ENCODE data around the gene GADD45B.
"Not testable (repeated sequence)": the region's sequence is repeated elsewhere in the genome, so short reads cannot be mapped to it uniquely, and the experiment has no call there.

GADD45B gene

GRCh38 chr19:2484178-2484937 is 8.4 kb downstream of the GADD45B start:
- DNase-seq (ENCODE audit: extremely low spot score, insufficient read length, low read depth) (no peak), FAIRE-seq (no peak)

- DNase-seq (ENCODE audit: extremely low spot score, insufficient read length, low read depth) (no peak), FAIRE-seq (no peak)
These were observed 9.5 kb downstream of the GADD45B start for GRCh38 chr19:2485428-2485827.

GRCh38 chr19:2487090-2487489 is 11.2 kb downstream of the GADD45B start:
- DNase-seq (ENCODE audit: extremely low spot score, insufficient read length, low read depth) (no peak), FAIRE-seq (no peak)

- no peak for DNase-seq (ENCODE audit: extremely low spot score, insufficient read length, low read depth)
- FAIRE-seq = no peak
These were observed 11.9 kb downstream of the GADD45B start for GRCh38 chr19:2487842-2488241.

GRCh38 chr19:2488405-2488941 is 12.5 kb downstream of the GADD45B start:
- DNase-seq (ENCODE audit: extremely low spot score, insufficient read length, low read depth) = no peak

GRCh38 chr19:2488942-2489731 is 13.2 kb downstream of the GADD45B start:
- FAIRE-seq (no peak), DNase-seq (ENCODE audit: extremely low spot score, insufficient read length, low read depth) (no peak)

More at GRCh38 chr19:2488405-2488941, 12.5 kb downstream of the GADD45B start:
- no peak for FAIRE-seq

GRCh38 chr19:2490659-2491058 is 14.7 kb downstream of the GADD45B start:
- DNase-seq (ENCODE audit: extremely low spot score, insufficient read length, low read depth) (no peak), FAIRE-seq (no peak)

- no peak for DNase-seq (ENCODE audit: extremely low spot score, insufficient read length, low read depth)
- peak; percentile 68 for FAIRE-seq
These were observed 15.3 kb downstream of the GADD45B start for GRCh38 chr19:2491130-2491801.

GRCh38 chr19:2492870-2493269 is 16.9 kb downstream of the GADD45B start:
- DNase-seq (ENCODE audit: extremely low spot score, insufficient read length, low read depth) = no peak
- no peak for FAIRE-seq

- FAIRE-seq; DNase-seq (ENCODE audit: extremely low spot score, insufficient read length, low read depth): not testable (repeated sequence)
These were observed 17.5 kb downstream of the GADD45B start for GRCh38 chr19:2493448-2493847.

GRCh38 chr19:2494084-2494446 is 18.1 kb downstream of the GADD45B start:
- no peak for FAIRE-seq
- DNase-seq (ENCODE audit: extremely low spot score, insufficient read length, low read depth) = no peak

GRCh38 chr19:2494447-2495129 is 18.7 kb downstream of the GADD45B start:
- peak; percentile 65 for FAIRE-seq
- no peak for DNase-seq (ENCODE audit: extremely low spot score, insufficient read length, low read depth)

- DNase-seq (ENCODE audit: extremely low spot score, insufficient read length, low read depth) (no peak), FAIRE-seq (no peak)
These were observed 19.3 kb downstream of the GADD45B start for GRCh38 chr19:2495130-2495641.

GRCh38 chr19:2495651-2496316 is 19.9 kb downstream of the GADD45B start:
- DNase-seq (ENCODE audit: extremely low spot score, insufficient read length, low read depth) (no peak), FAIRE-seq (no peak)

- FAIRE-seq = no peak
- no peak for DNase-seq (ENCODE audit: extremely low spot score, insufficient read length, low read depth)
These were observed 21.3 kb downstream of the GADD45B start for GRCh38 chr19:2497186-2497585.

GRCh38 chr19:2500156-2500555 is 24.2 kb downstream of the GADD45B start:
- FAIRE-seq (no peak), DNase-seq (ENCODE audit: extremely low spot score, insufficient read length, low read depth) (no peak)

GRCh38 chr19:2500841-2501261 is 24.9 kb downstream of the GADD45B start:
- DNase-seq (ENCODE audit: extremely low spot score, insufficient read length, low read depth) = no peak
- FAIRE-seq = no peak

- no peak for DNase-seq (ENCODE audit: extremely low spot score, insufficient read length, low read depth)
- FAIRE-seq = no peak
These were observed 27.7 kb downstream of the GADD45B start for GRCh38 chr19:2503521-2504109.

GRCh38 chr19:2506656-2507055 is 30.7 kb downstream of the GADD45B start:
- DNase-seq (ENCODE audit: extremely low spot score, insufficient read length, low read depth); FAIRE-seq: not testable (repeated sequence)
